Rectal smooth muscle tissue (tissue), 1 donor: Measurements from ENCODE around the gene DGKA.

Experiments used
- H3K27ac ChIP-seq: one replicate; pipeline ENCODE4 v1.7.0; 2013; ENCODE audit warnings: low read depth, low read length, inconsistent platforms
- H3K27me3 ChIP-seq: one replicate; pipeline ENCODE4 v1.7.0; 2013; ENCODE audit warnings: low read length; ENCODE audit not compliant: control insufficient read depth, insufficient read depth
- H3K36me3 ChIP-seq: one replicate; pipeline ENCODE4 v1.7.0; 2013; ENCODE audit warnings: low read length; ENCODE audit not compliant: control insufficient read depth, insufficient read depth
- H3K4me1 ChIP-seq: one replicate; pipeline ENCODE4 v1.7.0; 2013; ENCODE audit warnings: low read length; ENCODE audit not compliant: control insufficient read depth, insufficient read depth
- H3K4me3 ChIP-seq: one replicate; pipeline ENCODE4 v1.7.0; 2013; ENCODE audit warnings: low read length
- H3K9ac ChIP-seq: one replicate; pipeline ENCODE4 v1.7.0; 2013; ENCODE audit warnings: low read length

The DGKA gene

DNA sequence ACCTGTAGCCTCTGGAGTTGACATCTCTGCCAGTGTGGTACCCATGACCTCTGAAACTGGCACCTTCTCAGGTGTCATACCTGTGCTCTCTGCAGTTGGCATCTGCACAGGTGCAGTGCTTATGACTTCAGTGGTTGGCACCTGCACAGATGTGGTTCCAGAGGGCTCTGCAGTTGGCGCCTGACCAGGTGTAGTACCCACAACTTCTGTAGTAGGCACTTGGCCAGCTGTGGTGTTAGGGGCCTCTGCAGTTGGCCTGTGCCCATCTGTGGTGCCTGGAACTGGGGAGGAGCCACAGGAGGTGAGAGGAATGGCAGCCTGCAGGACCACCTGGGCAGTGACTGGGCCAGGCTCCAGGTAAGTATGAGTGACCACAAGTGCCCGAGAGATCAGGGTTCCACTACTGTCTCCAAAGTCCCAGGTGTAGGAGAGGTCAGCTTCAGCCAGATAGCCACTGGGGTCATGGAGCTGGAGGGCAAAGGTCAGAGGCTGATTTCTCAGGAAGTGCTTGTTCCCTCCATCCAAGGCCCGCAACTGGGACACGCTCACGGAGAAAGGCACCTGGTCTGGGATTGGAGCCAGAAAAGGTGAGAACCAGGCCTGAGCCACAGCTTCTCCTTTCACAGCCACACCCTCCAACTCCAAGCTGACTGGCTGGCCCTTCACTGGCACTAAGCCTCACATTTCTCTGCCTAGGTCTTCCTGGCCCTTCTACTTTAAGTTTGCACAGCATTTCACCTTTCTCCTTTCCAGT, 26.3 kb downstream of the DGKA start:
- no peak overlapping the region for H3K27ac ChIP-seq
- H3K4me3 ChIP-seq, result no peak overlapping the region
- H3K36me3 ChIP-seq, result no peaks in the 10 kb centered on the region
- H3K27me3 ChIP-seq, result no peaks in the 10 kb centered on the region
- no peak overlapping the region for H3K9ac ChIP-seq
- no peaks in the 10 kb centered on the region for H3K4me1 ChIP-seq

DNA sequence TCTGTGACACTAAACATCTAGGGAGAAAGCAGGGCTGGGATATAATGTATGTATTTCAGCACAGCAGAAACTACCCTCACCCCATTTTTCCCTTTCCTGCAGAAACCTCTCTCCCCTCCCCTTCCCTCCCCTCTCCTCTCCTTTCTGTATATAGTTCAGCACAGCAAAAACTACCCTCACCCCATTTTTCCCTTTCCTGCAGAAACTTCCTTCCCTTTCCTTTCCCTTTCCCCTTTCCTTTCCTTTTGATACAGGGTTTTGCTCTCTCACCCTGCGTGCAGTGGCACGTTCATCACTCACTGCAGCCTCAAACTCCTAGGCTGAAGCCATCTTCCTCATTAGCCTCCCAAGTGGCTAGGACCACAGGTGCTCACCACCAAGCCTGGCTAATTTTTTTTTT, 32.8 kb downstream of the DGKA start:
- Histone ChIP-seq H3K9ac (no peak overlapping the region), H3K36me3 (no peaks in the 10 kb centered on the region)

DNA sequence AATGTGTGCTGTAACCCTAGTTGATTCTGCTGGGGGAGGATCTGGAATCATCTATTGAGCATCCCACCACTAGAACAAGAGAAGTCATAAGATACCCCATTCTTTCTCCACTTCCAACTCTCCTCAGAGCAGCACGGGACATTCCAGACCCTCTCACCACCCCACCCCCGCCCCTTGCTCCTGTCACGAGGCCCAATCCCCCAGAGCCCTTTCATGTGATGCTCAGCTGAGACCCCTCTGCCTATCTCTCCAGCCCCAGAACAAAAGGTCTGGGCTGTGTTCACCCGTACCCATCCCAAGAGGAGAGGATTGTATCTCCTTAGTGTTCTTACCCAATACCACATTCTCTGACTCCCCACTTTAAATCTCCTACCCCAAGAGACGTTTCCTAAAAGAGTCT, 34.3 kb downstream of the DGKA start:
- Histone ChIP-seq H3K4me1 (peaks cover 5% of the 10 kb centered on the region), H3K4me3 (no peak overlapping the region), H3K36me3 (no peaks in the 10 kb centered on the region), H3K9ac (no peak overlapping the region), H3K27ac (no peak overlapping the region), H3K27me3 (no peaks in the 10 kb centered on the region)

More for the DNA sequence above, 32.8 kb downstream of the DGKA start:
- H3K27ac ChIP-seq, result no peak overlapping the region
- no peaks in the 10 kb centered on the region for H3K27me3 ChIP-seq
- H3K4me3 ChIP-seq, result no peak overlapping the region
- peaks cover 5% of the 10 kb centered on the region for H3K4me1 ChIP-seq

DNA sequence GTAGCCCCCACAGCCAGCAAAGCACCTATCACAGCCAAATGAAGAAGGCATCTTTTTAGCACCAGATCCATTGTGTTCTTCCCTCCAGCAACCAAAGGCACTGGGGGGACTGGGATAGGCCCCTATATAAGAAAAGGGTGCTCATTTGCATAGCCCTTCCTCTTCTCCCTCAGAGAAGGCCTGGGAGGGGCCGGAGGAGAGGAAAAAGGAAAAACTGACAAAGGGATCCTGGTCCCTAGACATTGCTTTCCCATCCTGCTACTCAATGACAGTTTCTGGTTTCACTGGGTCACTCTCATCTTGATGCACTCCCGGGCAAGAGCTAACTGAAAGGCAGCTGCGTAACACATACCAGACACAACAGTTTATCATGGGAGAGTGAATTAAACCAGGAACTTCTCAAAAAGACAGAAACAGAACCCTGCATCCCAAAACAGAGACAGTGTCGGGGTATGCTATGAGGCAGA, 35.0 kb downstream of the DGKA start, which contains the start of gene PMEL:
TSS of gene PMEL (minus strand) at position 102 of the 467 bp plus-strand sequence. CDS start at position 71, 31 bp downstream.
- Histone ChIP-seq H3K4me1 (peaks cover 5% of the 10 kb centered on the region), H3K9ac (peak within 1 kb of the TSS; percentile 91), H3K27me3 (no peaks in the 10 kb centered on the region), H3K36me3 (no peaks in the 10 kb centered on the region), H3K4me3 (peak within 1 kb of the TSS; percentile 90), H3K27ac (peak within 1 kb of the TSS; percentile 72)

DNA sequence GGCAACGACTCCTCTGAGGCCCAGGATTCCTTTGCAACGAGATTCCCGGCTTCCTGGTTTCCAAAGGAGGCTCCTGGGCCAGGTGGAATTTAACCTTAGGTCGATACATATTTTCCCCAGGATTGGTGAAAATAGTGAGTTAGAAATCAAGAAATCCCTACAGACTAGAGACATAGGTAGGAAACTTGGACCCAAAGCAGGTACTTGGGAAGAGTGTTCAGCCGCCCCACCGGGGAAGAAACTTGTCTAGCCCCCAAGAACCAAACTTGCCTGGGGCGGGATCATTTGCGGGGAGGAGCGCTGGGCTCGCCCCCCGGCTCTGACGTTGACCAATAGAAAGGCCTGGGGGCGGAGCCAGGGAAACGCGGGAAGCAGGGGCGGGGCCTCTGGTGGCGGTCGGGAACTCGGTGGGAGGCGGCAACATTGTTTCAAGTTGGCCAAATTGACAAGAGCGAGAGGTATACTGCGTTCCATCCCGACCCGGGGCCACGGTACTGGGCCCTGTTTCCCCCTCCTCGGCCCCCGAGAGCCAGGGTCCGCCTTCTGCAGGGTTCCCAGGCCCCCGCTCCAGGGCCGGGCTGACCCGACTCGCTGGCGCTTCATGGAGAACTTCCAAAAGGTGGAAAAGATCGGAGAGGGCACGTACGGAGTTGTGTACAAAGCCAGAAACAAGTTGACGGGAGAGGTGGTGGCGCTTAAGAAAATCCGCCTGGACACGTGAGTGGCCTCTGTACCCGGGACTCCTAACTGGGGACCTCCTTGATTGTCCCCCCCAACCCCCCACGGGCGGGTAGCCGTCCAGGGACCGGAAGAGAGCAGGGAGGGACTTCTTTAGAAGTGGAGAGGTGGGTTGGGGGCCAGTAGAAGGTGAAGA, 35.7 kb downstream of the DGKA start, which contains the start of gene CDK2:
TSS of gene CDK2 (plus strand) at position 423 of the 874 bp plus-strand sequence. CDS start at position 602, 179 bp downstream.
- Histone ChIP-seq H3K36me3 (no peaks in the 10 kb centered on the region), H3K9ac (peak within 1 kb of the TSS; percentile 91), H3K4me3 (peak within 1 kb of the TSS; percentile 90), H3K4me1 (peaks cover 5% of the 10 kb centered on the region), H3K27me3 (no peaks in the 10 kb centered on the region), H3K27ac (peak within 1 kb of the TSS; percentile 72)

DNA sequence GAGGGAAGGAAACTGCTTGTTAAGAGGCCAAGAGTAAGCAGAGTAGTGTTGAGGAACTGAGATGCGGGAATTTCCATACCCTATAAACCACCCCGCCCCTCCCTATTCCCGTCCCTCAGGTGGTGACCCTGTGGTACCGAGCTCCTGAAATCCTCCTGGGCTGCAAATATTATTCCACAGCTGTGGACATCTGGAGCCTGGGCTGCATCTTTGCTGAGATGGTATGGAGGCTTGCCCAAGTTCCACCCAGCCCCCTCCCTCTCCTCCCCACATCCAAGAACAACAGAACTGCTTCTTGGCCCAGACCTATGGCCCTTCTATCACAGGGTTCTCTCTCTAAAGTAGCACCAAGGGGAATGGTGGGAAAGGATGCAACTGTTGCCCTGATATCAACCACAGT, 38.4 kb downstream of the DGKA start:
- Histone ChIP-seq H3K27ac (no peak overlapping the region), H3K4me1 (peaks cover 10% of the 10 kb centered on the region), H3K27me3 (no peaks in the 10 kb centered on the region), H3K4me3 (no peak overlapping the region), H3K36me3 (no peaks in the 10 kb centered on the region), H3K9ac (no peak overlapping the region)

DNA sequence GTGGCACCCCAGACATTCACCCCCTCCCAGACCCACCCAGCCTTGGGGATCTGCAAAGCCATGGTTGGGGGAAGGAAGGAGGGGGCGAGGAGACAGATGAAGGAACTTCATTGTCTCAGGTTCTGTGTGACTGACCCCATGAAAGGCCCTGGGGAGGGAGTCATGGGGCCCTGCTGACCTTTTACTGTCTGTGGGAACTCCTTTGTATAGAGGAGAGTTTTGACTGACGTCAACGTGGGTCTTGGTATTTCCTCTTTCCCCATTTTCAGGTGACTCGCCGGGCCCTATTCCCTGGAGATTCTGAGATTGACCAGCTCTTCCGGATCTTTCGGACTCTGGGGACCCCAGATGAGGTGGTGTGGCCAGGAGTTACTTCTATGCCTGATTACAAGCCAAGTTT, 39.8 kb downstream of the DGKA start:
- no peaks in the 10 kb centered on the region for H3K36me3 ChIP-seq
- peaks cover 16% of the 10 kb centered on the region for H3K4me1 ChIP-seq
- H3K9ac ChIP-seq, result no peak overlapping the region
- H3K27ac ChIP-seq, result no peak overlapping the region
- H3K27me3 ChIP-seq, result no peaks in the 10 kb centered on the region
- H3K4me3 ChIP-seq, result no peak overlapping the region

DNA sequence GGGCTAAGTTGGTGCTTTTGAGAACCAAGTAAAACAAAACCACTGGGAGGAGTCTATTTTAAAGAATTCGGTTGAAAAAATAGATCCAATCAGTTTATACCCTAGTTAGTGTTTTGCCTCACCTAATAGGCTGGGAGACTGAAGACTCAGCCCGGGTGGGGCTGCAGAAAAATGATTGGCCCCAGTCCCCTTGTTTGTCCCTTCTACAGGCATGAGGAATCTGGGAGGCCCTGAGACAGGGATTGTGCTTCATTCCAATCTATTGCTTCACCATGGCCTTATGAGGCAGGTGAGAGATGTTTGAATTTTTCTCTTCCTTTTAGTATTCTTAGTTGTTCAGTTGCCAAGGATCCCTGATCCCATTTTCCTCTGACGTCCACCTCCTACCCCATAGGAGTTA, 41.1 kb downstream of the DGKA start:
- Histone ChIP-seq H3K9ac (no peak overlapping the region), H3K27me3 (no peaks in the 10 kb centered on the region), H3K27ac (peak overlapping the region; percentile 91), H3K36me3 (no peaks in the 10 kb centered on the region), H3K4me3 (no peak overlapping the region), H3K4me1 (peaks cover 19% of the 10 kb centered on the region)

DNA sequence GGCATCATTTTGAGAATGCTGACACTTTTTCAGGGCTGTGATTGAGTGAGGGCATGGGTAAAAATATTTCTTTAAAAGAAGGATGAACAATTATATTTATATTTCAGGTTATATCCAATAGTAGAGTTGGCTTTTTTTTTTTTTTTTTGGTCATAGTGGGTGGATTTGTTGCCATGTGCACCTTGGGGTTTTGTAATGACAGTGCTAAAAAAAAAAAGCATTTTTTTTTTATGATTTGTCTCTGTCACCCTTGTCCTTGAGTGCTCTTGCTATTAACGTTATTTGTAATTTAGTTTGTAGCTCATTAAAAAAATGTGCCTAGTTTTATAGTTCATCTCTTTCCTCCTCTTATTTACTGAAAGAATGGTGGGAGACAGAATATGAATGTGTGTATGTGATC, 41.5 kb downstream of the DGKA start:
- Histone ChIP-seq H3K4me1 (peaks cover 15% of the 10 kb centered on the region), H3K27ac (peak overlapping the region; percentile 91), H3K9ac (no peak overlapping the region), H3K27me3 (no peaks in the 10 kb centered on the region), H3K4me3 (peak overlapping the region; percentile 90), H3K36me3 (no peaks in the 10 kb centered on the region)

DNA sequence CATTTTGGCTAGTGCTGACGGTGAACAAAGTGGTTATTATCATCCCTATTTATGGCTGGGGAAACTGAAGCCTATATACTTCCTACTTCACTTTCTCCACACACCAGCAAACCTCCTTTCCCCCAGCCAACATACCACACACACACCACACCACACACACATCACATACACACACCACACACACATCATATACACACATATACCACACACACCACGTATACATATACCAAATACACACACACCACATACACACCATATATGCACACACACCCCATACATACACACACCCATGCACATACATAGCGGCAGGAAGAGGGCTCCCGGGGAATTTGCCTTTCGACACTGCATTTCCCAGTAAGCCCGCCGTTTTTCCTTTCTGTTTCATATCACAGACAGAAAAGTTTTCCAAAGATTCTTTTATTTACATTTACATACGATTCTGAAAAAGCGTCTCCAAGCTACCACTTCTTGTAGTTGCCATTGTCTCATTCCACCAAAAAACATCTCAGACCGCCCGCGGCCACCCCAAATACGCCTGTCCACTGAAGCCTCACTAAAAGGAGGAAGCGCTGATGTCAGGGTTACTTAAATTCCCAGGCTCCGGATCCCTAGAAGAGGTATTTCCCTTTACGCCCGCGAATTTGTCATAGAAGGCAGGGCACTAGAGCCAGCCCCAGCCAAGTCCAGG, 42.1 kb downstream of the DGKA start:
- Histone ChIP-seq H3K27me3 (no peaks in the 10 kb centered on the region), H3K4me3 (peak overlapping the region; percentile 90), H3K36me3 (no peaks in the 10 kb centered on the region), H3K9ac (peak overlapping the region; percentile 84), H3K4me1 (peaks cover 15% of the 10 kb centered on the region), H3K27ac (peak overlapping the region; percentile 91)

DNA sequence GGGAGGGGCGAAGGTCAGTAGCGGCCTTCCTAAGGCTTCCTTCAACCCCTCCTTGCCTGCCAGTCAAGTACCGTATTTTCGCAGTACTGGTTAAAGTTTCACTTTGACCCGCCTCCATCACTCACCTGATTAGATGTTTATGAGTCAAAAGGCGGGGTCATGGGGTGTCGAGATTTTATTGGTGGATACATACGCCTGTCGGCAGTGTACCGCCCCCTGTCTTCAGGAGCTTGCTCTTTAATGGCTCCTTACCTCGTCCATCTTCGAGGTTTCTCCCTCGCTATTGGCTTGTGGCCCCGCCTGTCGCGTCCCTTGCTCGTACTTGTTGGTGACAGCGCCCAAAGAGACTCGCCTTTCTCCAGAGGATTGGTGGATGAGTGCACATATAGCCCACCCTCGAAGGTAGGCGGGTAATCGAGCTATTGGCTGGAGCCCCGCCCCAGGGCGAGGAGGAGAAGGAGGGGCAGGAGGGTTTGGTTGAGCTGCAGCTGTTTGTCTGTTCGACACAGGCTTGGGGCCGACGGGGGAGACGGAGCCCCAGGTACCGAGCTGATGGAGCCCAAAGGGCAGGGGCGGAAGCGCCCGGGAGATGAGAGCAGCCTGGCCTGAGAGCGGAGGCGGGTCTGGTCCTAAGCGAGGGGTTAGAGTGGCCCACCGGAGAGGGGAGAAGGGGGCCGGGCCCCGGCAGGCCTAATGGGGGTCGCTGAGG, 42.8 kb downstream of the DGKA start, which contains the start of gene RAB5B:
TSS of gene RAB5B (plus strand) at position 480 of the 709 bp plus-strand sequence. CDS start 12,883 bp downstream, outside the sequence.
- Histone ChIP-seq H3K4me3 (peak within 1 kb of the TSS; percentile 95), H3K4me1 (peaks cover 15% of the 10 kb centered on the region), H3K27ac (peak within 1 kb of the TSS; percentile 98), H3K9ac (peak within 1 kb of the TSS; percentile 99), H3K27me3 (no peaks in the 10 kb centered on the region), H3K36me3 (no peaks in the 10 kb centered on the region)
